ENCODE measurements around the gene CAPRIN1.

DNA sequence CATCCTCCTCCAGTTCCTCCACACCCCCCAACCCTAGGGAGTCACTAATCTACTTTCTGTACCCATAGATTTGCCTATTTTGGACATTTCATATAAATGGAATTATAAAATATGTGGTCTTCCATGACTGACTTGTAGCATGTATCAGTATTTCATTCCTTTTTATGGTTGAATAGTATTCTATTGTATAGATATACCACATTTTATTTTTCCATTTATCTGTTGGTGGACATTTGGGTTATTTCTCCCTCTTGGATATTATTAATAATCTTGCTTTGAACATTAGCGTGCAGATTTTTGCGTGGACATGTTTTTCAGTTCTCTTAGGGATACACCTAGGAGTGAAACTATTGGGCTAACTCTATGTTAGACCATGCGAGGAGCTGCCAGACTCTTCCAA lies 77.3 kb downstream of the CAPRIN1 start:
- TF ChIP-seq, protein P1, sequence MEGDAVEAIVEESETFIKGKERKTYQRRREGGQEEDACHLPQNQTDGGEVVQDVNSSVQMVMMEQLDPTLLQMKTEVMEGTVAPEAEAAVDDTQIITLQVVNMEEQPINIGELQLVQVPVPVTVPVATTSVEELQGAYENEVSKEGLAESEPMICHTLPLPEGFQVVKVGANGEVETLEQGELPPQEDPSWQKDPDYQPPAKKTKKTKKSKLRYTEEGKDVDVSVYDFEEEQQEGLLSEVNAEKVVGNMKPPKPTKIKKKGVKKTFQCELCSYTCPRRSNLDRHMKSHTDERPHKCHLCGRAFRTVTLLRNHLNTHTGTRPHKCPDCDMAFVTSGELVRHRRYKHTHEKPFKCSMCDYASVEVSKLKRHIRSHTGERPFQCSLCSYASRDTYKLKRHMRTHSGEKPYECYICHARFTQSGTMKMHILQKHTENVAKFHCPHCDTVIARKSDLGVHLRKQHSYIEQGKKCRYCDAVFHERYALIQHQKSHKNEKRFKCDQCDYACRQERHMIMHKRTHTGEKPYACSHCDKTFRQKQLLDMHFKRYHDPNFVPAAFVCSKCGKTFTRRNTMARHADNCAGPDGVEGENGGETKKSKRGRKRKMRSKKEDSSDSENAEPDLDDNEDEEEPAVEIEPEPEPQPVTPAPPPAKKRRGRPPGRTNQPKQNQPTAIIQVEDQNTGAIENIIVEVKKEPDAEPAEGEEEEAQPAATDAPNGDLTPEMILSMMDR (optimal IDR thresholded peaks at IDR 0.05 in 1 of 3, IDR thresholded peaks at IDR 0.05 in 1 of 3, conservative IDR thresholded peaks at IDR 0.05 in 1 of 3; ENCODE audit: extremely low read depth in 1 of 3, insufficient read depth in 2 of 3, low read length in 3 of 3), result no peak
- no peak for TF ChIP-seq EZH2 (IDR thresholded peaks at IDR 0.05; ENCODE audit: low read length)
